Measurements from ENCODE around the gene CARMIL1.

DNA sequence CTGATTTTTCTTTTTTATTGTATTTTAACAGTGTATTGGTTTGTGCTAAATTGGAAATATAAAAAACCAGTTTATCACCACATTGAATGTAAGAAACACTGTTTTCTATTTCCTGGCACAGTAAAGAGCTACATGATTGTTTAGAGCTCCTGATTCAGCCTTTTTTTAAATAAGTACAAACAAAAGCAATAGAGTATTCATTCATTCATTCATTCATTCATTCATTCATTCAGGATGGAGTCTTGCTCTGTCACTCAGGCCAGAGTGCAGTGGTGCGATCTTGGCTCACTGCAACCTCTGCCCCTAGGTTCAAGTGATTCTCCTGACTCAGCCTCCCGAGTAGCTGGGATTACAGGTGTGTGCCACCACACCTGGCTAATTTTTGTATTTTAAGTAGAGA, 276.0 kb downstream of the CARMIL1 start:
- TF ChIP-seq, protein P1, sequence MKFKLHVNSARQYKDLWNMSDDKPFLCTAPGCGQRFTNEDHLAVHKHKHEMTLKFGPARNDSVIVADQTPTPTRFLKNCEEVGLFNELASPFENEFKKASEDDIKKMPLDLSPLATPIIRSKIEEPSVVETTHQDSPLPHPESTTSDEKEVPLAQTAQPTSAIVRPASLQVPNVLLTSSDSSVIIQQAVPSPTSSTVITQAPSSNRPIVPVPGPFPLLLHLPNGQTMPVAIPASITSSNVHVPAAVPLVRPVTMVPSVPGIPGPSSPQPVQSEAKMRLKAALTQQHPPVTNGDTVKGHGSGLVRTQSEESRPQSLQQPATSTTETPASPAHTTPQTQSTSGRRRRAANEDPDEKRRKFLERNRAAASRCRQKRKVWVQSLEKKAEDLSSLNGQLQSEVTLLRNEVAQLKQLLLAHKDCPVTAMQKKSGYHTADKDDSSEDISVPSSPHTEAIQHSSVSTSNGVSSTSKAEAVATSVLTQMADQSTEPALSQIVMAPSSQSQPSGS (IDR thresholded peaks at IDR 0.05; ENCODE audit: low read length), result no peak
- TF ChIP-seq KDM1A (IDR thresholded peaks at IDR 0.05; ENCODE audit: borderline replicate concordance, low read length), result no peak

Data from H1 (cell line).